Osteocyte (in vitro differentiated cells): ENCODE measurements around the gene SUMO3. TPM values are rescaled to one million over a fixed set of nuclear protein-coding genes. Genes with fewer than 3 reads are reported as not detected.

Experiments used
- DNase-seq: peaks from one replicate; pipeline ENCODE4 v3.0.0; 2021; ENCODE audit warnings: mixed read lengths; ENCODE audit not compliant: unreplicated experiment; ENCODE audit errors: extremely low spot score
- H3K27ac Mint-ChIP-seq: one replicate; pipeline ENCODE4 v1.8.0; 2021; ENCODE audit warnings: mild to moderate bottlenecking, mixed read lengths; ENCODE audit not compliant: unreplicated experiment
- H3K27me3 Mint-ChIP-seq: one replicate; pipeline ENCODE4 v1.8.0; 2021; ENCODE audit warnings: mixed read lengths; ENCODE audit not compliant: unreplicated experiment
- H3K36me3 Mint-ChIP-seq: one replicate; pipeline ENCODE4 v1.8.0; 2021; ENCODE audit warnings: mixed read lengths; ENCODE audit not compliant: unreplicated experiment
- H3K4me1 Mint-ChIP-seq: one replicate; pipeline ENCODE4 v1.8.0; 2021; ENCODE audit warnings: mixed read lengths; ENCODE audit not compliant: unreplicated experiment
- H3K4me3 Mint-ChIP-seq: one replicate; pipeline ENCODE4 v1.8.0; 2021; ENCODE audit warnings: mild to moderate bottlenecking, moderate library complexity, mixed read lengths; ENCODE audit not compliant: unreplicated experiment
- H3K9me3 Mint-ChIP-seq: one replicate; pipeline ENCODE4 v1.8.0; 2021; ENCODE audit warnings: mixed read lengths; ENCODE audit not compliant: unreplicated experiment
- CTCF ChIP-seq: fragments of 200-600 bp; sonication (generic); IDR thresholded peaks from 2 replicates; pipeline ENCODE4 v1.5.0; 2021; ENCODE audit warnings: antibody characterized with exemption, mild to moderate bottlenecking, moderate library complexity
- total RNA-seq: library from RNA; stranded (reverse); gene quantifications from 2 replicates; pipeline ENCODE4 v1.2.1, GENCODE V29; 2021

SUMO3 gene
- total RNA-seq, 1 donor from 2014 or later, result 69.6 TPM

- H3K36me3 Mint-ChIP-seq, result peaks cover 19% of the 10 kb centered on the region
- DNase-seq, result no peak
- H3K4me1 Mint-ChIP-seq, result peaks cover 22% of the 10 kb centered on the region
- H3K27me3 Mint-ChIP-seq, result no peaks in the 10 kb centered on the region
- no peak overlapping the region for H3K27ac Mint-ChIP-seq
- H3K9me3 Mint-ChIP-seq, result no peaks in the 10 kb centered on the region
- H3K4me3 Mint-ChIP-seq, result no peak overlapping the region
- TF ChIP-seq CTCF, result no peak
Observed at GRCh38 chr21:44789880-44790279, 28.0 kb downstream of the SUMO3 start.

GRCh38 chr21:44785620-44786335, 32.1 kb downstream of the SUMO3 start:
- Mint-ChIP-seq H3K9me3 (peaks cover 3% of the 10 kb centered on the region), H3K36me3 (peaks cover 25% of the 10 kb centered on the region), H3K27ac (no peak overlapping the region), H3K27me3 (no peaks in the 10 kb centered on the region), H3K4me1 (peaks cover 12% of the 10 kb centered on the region), H3K4me3 (no peak overlapping the region)
- no peak for DNase-seq
- no peak for TF ChIP-seq CTCF

DNA sequence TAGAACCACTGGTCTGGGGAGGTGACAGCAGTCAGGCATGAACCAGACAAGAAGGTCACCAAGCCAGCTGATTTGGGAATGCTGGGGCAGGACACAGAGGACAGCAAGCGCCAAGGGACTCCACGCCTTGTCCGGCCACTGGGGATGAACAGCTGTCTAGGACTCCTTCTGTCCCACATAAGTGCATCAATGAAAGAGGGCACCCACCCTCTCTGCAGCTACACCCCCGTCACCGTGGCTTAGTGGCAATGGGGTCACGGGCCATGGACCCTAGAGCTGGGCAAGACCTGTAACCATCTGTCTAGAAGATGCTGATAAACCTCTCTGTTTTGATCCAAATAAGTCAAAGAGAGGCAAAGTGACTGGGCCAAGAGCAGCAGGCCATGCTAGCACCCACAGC, 33.1 kb downstream of the SUMO3 start:
- peaks cover 18% of the 10 kb centered on the region for H3K4me1 Mint-ChIP-seq
- H3K27me3 Mint-ChIP-seq, result no peaks in the 10 kb centered on the region
- TF ChIP-seq CTCF, result no peak
- H3K9me3 Mint-ChIP-seq, result peaks cover 3% of the 10 kb centered on the region
- no peak for DNase-seq
- peaks cover 27% of the 10 kb centered on the region for H3K36me3 Mint-ChIP-seq
- no peak overlapping the region for H3K27ac Mint-ChIP-seq
- H3K4me3 Mint-ChIP-seq, result no peak overlapping the region

- H3K4me1 Mint-ChIP-seq, result peaks cover 19% of the 10 kb centered on the region
- no peak for TF ChIP-seq CTCF
- H3K4me3 Mint-ChIP-seq, result no peak overlapping the region
- peaks cover 3% of the 10 kb centered on the region for H3K9me3 Mint-ChIP-seq
- no peak for DNase-seq
- peaks cover 28% of the 10 kb centered on the region for H3K36me3 Mint-ChIP-seq
- no peak overlapping the region for H3K27ac Mint-ChIP-seq
- H3K27me3 Mint-ChIP-seq, result no peaks in the 10 kb centered on the region
Observed at GRCh38 chr21:44783020-44783696, 34.7 kb downstream of the SUMO3 start.

- Mint-ChIP-seq H3K27ac (no peak overlapping the region), H3K27me3 (no peaks in the 10 kb centered on the region), H3K4me3 (no peak overlapping the region), H3K36me3 (peaks cover 37% of the 10 kb centered on the region), H3K4me1 (peaks cover 17% of the 10 kb centered on the region), H3K9me3 (peaks cover 3% of the 10 kb centered on the region)
- no peak for DNase-seq
- TF ChIP-seq CTCF, result no peak
Observed at GRCh38 chr21:44780767-44781459, 36.9 kb downstream of the SUMO3 start.
